Spleen (tissue), 7 donors: ENCODE measurements around the gene PRAMEF12.
"Not testable (repeated sequence)": the region's sequence is repeated elsewhere in the genome, so short reads cannot be mapped to it uniquely, and the experiment has no call there.

Experiments
- POLR2A ChIP-seq, 3 donors: fragments of 450-650 bp; IDR thresholded peaks; one replicate each; pipeline ENCODE4 v1.5.1; 2017; ENCODE audit warnings: antibody characterized with exemption in 3 of 3, mild to moderate bottlenecking in 1 of 3
- POLR2AphosphoS5 ChIP-seq, 3 donors: sonication (generic); formaldehyde crosslinking; IDR thresholded peaks; one replicate each; pipeline ENCODE4 v1.5.1; 2017; ENCODE audit warnings: antibody characterized with exemption in 3 of 3
- TF ChIP-seq, protein P1 (sequence below), 11 experiments: fragments of 200-600 bp in 7 of 11; fragments of 450-650 bp in 4 of 11; sonication (generic) in 4 of 11; IDR thresholded peaks in 8 of 11; conservative IDR thresholded peaks in 3 of 11; 1 replicate in 7 of 11; 2 replicates in 4 of 11; pipeline versions ENCODE4 v1.4.0 to v1.8.0; 2016 to 2021; ENCODE audit warnings: antibody characterized with exemption in 11 of 11, inconsistent platforms in 4 of 11, mild to moderate bottlenecking in 1 of 11
- donor health status: DM: no; HTN: no; CAD: no; lungs with moderate emphysema.
- donor health status: DM: no; HTN: no; CAD: no.
- donor health status: DM: no; HTN: no; CAD: no.

DNA sequence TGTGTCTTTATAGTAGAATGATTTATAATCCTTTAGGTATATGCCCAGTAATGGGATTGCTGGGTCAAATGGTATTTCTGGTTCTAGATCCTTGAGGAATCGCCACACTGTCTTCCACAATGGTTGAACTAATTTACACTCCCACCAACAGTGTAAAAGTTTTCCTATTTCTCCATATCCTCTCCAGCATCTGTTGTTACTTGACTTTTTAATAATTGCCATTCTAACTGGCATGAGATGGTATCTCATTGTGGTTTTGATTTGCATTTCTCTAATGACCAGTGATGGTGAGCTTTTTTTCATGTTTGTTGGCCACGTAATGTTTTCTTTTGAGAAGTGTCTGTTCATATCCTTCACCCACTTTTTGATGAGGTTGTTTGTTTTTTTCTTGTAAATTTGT, 42.5 kb upstream of the PRAMEF12 start:
- TF ChIP-seq, protein P1, sequence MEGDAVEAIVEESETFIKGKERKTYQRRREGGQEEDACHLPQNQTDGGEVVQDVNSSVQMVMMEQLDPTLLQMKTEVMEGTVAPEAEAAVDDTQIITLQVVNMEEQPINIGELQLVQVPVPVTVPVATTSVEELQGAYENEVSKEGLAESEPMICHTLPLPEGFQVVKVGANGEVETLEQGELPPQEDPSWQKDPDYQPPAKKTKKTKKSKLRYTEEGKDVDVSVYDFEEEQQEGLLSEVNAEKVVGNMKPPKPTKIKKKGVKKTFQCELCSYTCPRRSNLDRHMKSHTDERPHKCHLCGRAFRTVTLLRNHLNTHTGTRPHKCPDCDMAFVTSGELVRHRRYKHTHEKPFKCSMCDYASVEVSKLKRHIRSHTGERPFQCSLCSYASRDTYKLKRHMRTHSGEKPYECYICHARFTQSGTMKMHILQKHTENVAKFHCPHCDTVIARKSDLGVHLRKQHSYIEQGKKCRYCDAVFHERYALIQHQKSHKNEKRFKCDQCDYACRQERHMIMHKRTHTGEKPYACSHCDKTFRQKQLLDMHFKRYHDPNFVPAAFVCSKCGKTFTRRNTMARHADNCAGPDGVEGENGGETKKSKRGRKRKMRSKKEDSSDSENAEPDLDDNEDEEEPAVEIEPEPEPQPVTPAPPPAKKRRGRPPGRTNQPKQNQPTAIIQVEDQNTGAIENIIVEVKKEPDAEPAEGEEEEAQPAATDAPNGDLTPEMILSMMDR (IDR thresholded peaks at IDR 0.05 in 8 of 11, conservative IDR thresholded peaks at IDR 0.05 in 3 of 11) = not testable (repeated sequence)
- TF ChIP-seq POLR2A, POLR2AphosphoS5 (IDR thresholded peaks at IDR 0.05): not testable (repeated sequence)
